ENCODE data around the gene NSMCE3. TPM values are rescaled to one million over a fixed set of nuclear protein-coding genes. Genes with fewer than 3 reads are reported as not detected.
A peak's percentile ranks its signal among the peaks of the same experiment; 100 is the strongest.

NSMCE3 gene
- total RNA-seq, 1 donor from 2014 or later: 16.1 TPM

GRCh38 chr15:29270169-29270955 is 740 bp upstream of the NSMCE3 start:
- no peak for TF ChIP-seq EZH2phosphoT487 (IDR thresholded peaks at IDR 0.05)
- TF ChIP-seq, protein P1, sequence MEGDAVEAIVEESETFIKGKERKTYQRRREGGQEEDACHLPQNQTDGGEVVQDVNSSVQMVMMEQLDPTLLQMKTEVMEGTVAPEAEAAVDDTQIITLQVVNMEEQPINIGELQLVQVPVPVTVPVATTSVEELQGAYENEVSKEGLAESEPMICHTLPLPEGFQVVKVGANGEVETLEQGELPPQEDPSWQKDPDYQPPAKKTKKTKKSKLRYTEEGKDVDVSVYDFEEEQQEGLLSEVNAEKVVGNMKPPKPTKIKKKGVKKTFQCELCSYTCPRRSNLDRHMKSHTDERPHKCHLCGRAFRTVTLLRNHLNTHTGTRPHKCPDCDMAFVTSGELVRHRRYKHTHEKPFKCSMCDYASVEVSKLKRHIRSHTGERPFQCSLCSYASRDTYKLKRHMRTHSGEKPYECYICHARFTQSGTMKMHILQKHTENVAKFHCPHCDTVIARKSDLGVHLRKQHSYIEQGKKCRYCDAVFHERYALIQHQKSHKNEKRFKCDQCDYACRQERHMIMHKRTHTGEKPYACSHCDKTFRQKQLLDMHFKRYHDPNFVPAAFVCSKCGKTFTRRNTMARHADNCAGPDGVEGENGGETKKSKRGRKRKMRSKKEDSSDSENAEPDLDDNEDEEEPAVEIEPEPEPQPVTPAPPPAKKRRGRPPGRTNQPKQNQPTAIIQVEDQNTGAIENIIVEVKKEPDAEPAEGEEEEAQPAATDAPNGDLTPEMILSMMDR (IDR thresholded peaks at IDR 0.05): no peak
- no peak for TF ChIP-seq EZH2 (IDR thresholded peaks at IDR 0.05)
- Histone ChIP-seq H3F3A (ENCODE audit: low read depth) (no peaks in the 10 kb centered on the region), H3K4me3 (peak overlapping the region; percentile 81), H3K4me1 (peaks cover 16% of the 10 kb centered on the region), H3K9me3 (ENCODE audit: low read depth) (no peaks in the 10 kb centered on the region), H3K79me2 (ENCODE audit: low read depth) (peaks cover 29% of the 10 kb centered on the region), H3K4me2 (peak overlapping the region; percentile 85), H3K9ac (no peak overlapping the region), H4K20me1 (ENCODE audit: low read depth) (peaks cover 25% of the 10 kb centered on the region), H3K27me3 (no peaks in the 10 kb centered on the region), H2AFZ (replicated peaks) (peak overlapping the region; percentile 96), H3K36me3 (no peaks in the 10 kb centered on the region), H3K27ac (no peak overlapping the region)
- Mint-ChIP-seq H3K36me3 (no peaks in the 10 kb centered on the region), H3K4me1 (peaks cover 37% of the 10 kb centered on the region), H3K9me3 (no peaks in the 10 kb centered on the region), H3K27ac (peak overlapping the region; percentile 47), H3K27me3 (ENCODE audit: insufficient read depth, low read depth) (peaks cover 2% of the 10 kb centered on the region), H3K4me3 (peak overlapping the region; percentile 89)
- DNase-seq (ENCODE audit: low spot score): no peak

DNA sequence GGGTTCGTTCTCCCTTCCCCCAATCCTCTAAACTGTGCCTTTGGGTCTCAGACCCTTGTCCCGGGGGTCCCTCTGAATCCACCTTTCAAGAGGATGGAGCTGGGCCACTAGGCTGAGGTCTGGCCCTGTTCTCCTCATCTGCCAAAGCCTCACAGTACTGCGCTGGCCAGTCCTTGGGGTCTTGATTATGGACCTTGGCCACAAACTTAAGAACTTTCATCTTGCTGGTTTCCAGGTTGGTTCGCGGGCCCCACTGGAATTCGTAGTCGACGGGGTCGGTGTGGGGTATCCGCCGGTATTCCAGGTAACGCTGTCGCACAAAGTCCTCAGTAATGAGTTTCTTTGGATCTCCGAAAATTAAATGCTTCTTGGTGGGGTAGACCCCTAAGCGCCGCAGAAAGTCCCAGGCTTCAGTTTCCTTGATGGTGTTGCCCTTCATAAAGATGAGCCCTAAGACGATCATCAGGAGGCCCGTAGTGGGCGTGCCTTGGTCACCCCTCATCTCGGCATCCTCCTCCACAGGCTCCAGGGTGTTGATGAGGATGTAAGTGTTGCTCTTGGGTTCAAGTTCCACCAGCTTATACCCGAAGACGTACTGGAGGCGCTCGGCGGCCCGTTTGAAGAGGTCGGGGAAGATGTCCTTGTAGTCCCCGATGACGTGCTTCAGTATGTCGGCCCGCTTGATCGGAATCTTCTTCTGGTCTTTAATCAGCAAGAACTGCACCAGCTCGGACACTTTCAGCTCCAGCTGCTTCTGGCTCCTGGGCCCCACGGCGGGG is 727 bp downstream of the NSMCE3 start:
- Histone ChIP-seq H2AFZ (replicated peaks) (peak overlapping the region; percentile 96), H3K4me2 (peak overlapping the region; percentile 85), H3K9ac (peak overlapping the region; percentile 62), H3K36me3 (no peaks in the 10 kb centered on the region), H3K9me3 (ENCODE audit: low read depth) (no peaks in the 10 kb centered on the region), H3K4me3 (peak overlapping the region; percentile 81), H4K20me1 (ENCODE audit: low read depth) (peaks cover 25% of the 10 kb centered on the region), H3F3A (ENCODE audit: low read depth) (no peaks in the 10 kb centered on the region), H3K27me3 (no peaks in the 10 kb centered on the region), H3K27ac (no peak overlapping the region), H3K79me2 (ENCODE audit: low read depth) (peaks cover 29% of the 10 kb centered on the region), H3K4me1 (peaks cover 16% of the 10 kb centered on the region)
- Mint-ChIP-seq H3K9me3 (no peaks in the 10 kb centered on the region), H3K27ac (peak overlapping the region; percentile 90), H3K4me1 (peaks cover 37% of the 10 kb centered on the region), H3K27me3 (ENCODE audit: insufficient read depth, low read depth) (peaks cover 2% of the 10 kb centered on the region), H3K4me3 (peak overlapping the region; percentile 99), H3K36me3 (no peaks in the 10 kb centered on the region)
- TF ChIP-seq EZH2phosphoT487 (IDR thresholded peaks at IDR 0.05): no peak
- TF ChIP-seq, protein P1 (IDR thresholded peaks at IDR 0.05): no peak
- TF ChIP-seq EZH2 (IDR thresholded peaks at IDR 0.05): no peak
- peak; percentile 57 for DNase-seq (ENCODE audit: low spot score)

- H3K79me2 ChIP-seq (ENCODE audit: low read depth): peaks cover 29% of the 10 kb centered on the region
- H3K27ac Mint-ChIP-seq: no peak overlapping the region
- no peaks in the 10 kb centered on the region for H3K27me3 ChIP-seq
- no peak for DNase-seq (ENCODE audit: low spot score)
- H3K4me3 Mint-ChIP-seq: no peak overlapping the region
- peak overlapping the region; percentile 81 for H3K4me3 ChIP-seq
- TF ChIP-seq EZH2phosphoT487 (IDR thresholded peaks at IDR 0.05) (no peak), EZH2 (IDR thresholded peaks at IDR 0.05) (no peak)
- TF ChIP-seq, protein P1 (IDR thresholded peaks at IDR 0.05): no peak
- H3K27ac ChIP-seq: no peak overlapping the region
- no peak overlapping the region for H2AFZ ChIP-seq (replicated peaks)
- H3K4me2 ChIP-seq: peak overlapping the region; percentile 85
- peaks cover 16% of the 10 kb centered on the region for H3K4me1 ChIP-seq
- no peak overlapping the region for H3K9ac ChIP-seq
- H3K9me3 Mint-ChIP-seq: no peaks in the 10 kb centered on the region
- no peaks in the 10 kb centered on the region for H3K36me3 ChIP-seq
- no peaks in the 10 kb centered on the region for H3K36me3 Mint-ChIP-seq
- no peaks in the 10 kb centered on the region for H3K27me3 Mint-ChIP-seq (ENCODE audit: insufficient read depth, low read depth)
- peaks cover 25% of the 10 kb centered on the region for H4K20me1 ChIP-seq (ENCODE audit: low read depth)
- no peaks in the 10 kb centered on the region for H3K9me3 ChIP-seq (ENCODE audit: low read depth)
- peaks cover 35% of the 10 kb centered on the region for H3K4me1 Mint-ChIP-seq
- no peaks in the 10 kb centered on the region for H3F3A ChIP-seq (ENCODE audit: low read depth)
Measured at GRCh38 chr15:29266052-29266582, 3.5 kb downstream of the NSMCE3 start.

Data from neural progenitor cell (in vitro differentiated cells).